Measurements from ENCODE around the gene PSME2. TPM values are rescaled to one million over a fixed set of nuclear protein-coding genes. Genes with fewer than 3 reads are reported as not detected.
A peak's percentile ranks its signal among the peaks of the same experiment; 100 is the strongest.

Gene PSME2
- total RNA-seq, 1 experiment from 2014 or later, result 142 TPM

DNA sequence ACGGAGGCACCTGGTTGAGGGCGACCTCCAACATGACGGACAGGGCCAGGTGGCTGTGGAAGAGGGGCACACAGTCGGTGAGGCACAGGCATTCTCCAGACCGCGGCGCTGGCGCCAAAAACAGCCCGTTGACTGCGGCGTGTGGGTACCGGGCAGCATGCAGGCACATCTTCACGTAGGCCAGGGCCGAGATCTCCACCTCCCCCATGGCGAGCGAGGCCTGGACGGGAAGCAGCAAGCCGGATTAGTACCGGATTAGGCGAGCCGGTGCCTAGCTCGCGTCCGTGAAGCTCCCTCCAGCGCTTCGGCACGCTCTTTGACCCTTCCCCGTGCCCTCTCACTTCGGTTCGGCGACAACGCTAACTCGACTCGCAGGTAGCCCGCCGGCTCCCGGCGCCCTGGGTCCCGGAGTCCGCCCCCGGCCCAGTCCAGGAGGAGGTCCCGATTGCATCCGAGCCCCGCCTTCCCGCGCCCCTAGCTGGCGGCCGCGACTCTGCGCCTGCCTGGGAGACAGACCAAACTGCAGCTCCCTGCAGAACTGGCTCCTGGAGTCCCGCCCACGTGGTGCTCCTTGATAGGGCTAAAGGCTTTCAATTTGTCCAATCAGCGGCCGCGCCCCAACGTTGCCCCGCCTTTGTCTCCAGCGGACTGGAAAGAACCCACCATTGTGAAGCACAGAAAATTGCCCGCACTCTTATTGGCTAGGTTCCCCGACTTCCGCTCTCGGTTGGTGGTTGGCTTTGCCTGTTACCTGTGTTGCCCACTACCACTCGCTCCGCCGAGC is 5.1 kb downstream of the PSME2 start, which contains the start of gene EMC9:
Gene EMC9, minus strand, starts transcription at position 495 of the 784 bp plus-strand sequence. Its CDS starts 287 bp downstream, at position 208.
- no peaks in the 10 kb centered on the region for H3K27me3 Mint-ChIP-seq (ENCODE audit: insufficient read depth, unreplicated experiment)
- intact Hi-C loops (cut with micrococcal nuclease; ENCODE audit: unreplicated experiment), result loop anchor here (1.0 to 2.0 kb wide), 3 partner anchors 20 to 72 kb away; partner anchors contain the start of genes CHMP4A, DCAF11, IRF9 and NRL
- no peaks in the 10 kb centered on the region for H3K9me3 Mint-ChIP-seq (ENCODE audit: unreplicated experiment)
- ChIA-PET CTCF (interaction anchor here (0.6 to 1.7 kb wide), 8 partner anchors 10 to 188 kb away, joined by 3 to 13 read pairs (median 5); partner anchors contain the start of genes DCAF11, DHRS4, IRF9 and NRL), POLR2A (interaction anchor here (0.5 to 1.7 kb wide), 12 partner anchors 8 to 101 kb away, joined by 3 to 24 read pairs (median 4); partner anchors contain the start of genes CHMP4A, DCAF11, IPO4 and IRF9)
- H3K27me3 ChIP-seq (replicated peaks; ENCODE audit: control insufficient read depth, insufficient read depth, low read length), result no peaks in the 10 kb centered on the region
- peak within 1 kb of the TSS; percentile 88 for H3K27ac Mint-ChIP-seq (ENCODE audit: unreplicated experiment)
- DNase-seq, result peak; percentile 99 to 100
- H3K36me3 Mint-ChIP-seq (ENCODE audit: insufficient read depth, unreplicated experiment), result peaks cover 28% of the 10 kb centered on the region
- peaks cover 43% of the 10 kb centered on the region for H3K4me1 Mint-ChIP-seq (ENCODE audit: low read depth, unreplicated experiment)
- H3K36me3 ChIP-seq (ENCODE audit: control insufficient read depth, insufficient read depth, low read length), result peaks cover 5% of the 10 kb centered on the region
- peak within 1 kb of the TSS; percentile 84 for H3K4me3 ChIP-seq (ENCODE audit: low read depth, low read length)
- TF ChIP-seq, protein P1, sequence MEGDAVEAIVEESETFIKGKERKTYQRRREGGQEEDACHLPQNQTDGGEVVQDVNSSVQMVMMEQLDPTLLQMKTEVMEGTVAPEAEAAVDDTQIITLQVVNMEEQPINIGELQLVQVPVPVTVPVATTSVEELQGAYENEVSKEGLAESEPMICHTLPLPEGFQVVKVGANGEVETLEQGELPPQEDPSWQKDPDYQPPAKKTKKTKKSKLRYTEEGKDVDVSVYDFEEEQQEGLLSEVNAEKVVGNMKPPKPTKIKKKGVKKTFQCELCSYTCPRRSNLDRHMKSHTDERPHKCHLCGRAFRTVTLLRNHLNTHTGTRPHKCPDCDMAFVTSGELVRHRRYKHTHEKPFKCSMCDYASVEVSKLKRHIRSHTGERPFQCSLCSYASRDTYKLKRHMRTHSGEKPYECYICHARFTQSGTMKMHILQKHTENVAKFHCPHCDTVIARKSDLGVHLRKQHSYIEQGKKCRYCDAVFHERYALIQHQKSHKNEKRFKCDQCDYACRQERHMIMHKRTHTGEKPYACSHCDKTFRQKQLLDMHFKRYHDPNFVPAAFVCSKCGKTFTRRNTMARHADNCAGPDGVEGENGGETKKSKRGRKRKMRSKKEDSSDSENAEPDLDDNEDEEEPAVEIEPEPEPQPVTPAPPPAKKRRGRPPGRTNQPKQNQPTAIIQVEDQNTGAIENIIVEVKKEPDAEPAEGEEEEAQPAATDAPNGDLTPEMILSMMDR (IDR thresholded peaks at IDR 0.05; ENCODE audit: insufficient read depth in 1 of 2, low read depth in 1 of 2, low read length in 1 of 2, severe bottlenecking in 1 of 2, unreplicated experiment in 1 of 2), result peak; percentile 13 to 50
- no peaks in the 10 kb centered on the region; the same call in 1 of the 2 replicates for H3K4me1 ChIP-seq
- peak within 1 kb of the TSS; percentile 99 for H3K4me3 Mint-ChIP-seq (ENCODE audit: unreplicated experiment)
- TSS peak; percentile 13 for BruUV-seq (replicated peaks)
- H3K9me3 ChIP-seq, result no peaks in the 10 kb centered on the region

DNA sequence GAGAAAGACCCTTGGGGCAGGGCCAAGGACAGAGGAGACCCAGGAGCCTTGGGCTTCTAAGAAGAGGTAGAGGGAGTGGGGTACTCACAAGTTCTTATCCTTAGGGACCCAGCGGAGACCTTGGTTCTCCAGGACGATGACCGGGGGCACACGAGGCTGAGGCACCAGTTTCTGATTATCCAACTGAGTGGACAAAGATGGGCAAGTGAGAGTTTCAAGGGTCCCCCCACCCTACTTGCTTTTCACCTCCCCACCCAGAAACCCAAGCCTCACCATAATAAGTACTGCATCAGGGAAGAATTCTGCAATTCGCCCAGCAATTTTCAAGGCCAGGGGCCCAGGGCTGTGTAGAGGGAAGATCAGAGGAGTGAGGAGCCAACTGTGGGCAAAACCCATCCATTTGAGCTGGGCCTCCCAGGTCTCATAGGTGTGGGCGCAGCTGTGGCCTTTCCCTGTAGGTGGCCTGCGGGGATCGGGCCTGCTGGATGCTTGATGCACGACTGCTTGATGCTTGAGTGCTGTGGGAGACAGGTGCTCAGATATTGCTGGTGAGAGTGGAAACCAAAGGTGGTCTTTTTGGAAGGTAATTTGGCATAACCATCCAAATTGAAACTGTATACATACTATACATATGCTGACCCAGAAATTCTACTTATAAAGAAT is 7.0 kb downstream of the PSME2 start:
- POLR2A ChIA-PET, result interaction anchor here (0.6 kb wide), 1 partner anchor 24 kb away, joined by 4 read pairs; the partner anchor contains the start of genes DCAF11 and NRL

More for the DNA sequence above, 7.0 kb downstream of the PSME2 start:
- Histone ChIP-seq H3K36me3 (ENCODE audit: control insufficient read depth, insufficient read depth, low read length) (peaks cover 3% of the 10 kb centered on the region), H3K27me3 (replicated peaks; ENCODE audit: control insufficient read depth, insufficient read depth, low read length) (no peaks in the 10 kb centered on the region), H3K4me1 (no peaks in the 10 kb centered on the region; the same call in 1 of the 2 replicates), H3K9me3 (no peaks in the 10 kb centered on the region), H3K4me3 (ENCODE audit: low read depth, low read length) (peak overlapping the region; percentile 10; the same call in 1 of the 2 replicates)
- CTCF ChIA-PET, result interaction anchor here (0.6 to 1.2 kb wide), 2 partner anchors 22 to 69 kb away, joined by 3 read pairs; partner anchors contain the start of gene IRF9
- Mint-ChIP-seq H3K4me1 (ENCODE audit: low read depth, unreplicated experiment) (peaks cover 41% of the 10 kb centered on the region), H3K36me3 (ENCODE audit: insufficient read depth, unreplicated experiment) (peaks cover 24% of the 10 kb centered on the region), H3K4me3 (ENCODE audit: unreplicated experiment) (peak overlapping the region; percentile 99), H3K27me3 (ENCODE audit: insufficient read depth, unreplicated experiment) (no peaks in the 10 kb centered on the region), H3K9me3 (ENCODE audit: unreplicated experiment) (no peaks in the 10 kb centered on the region), H3K27ac (ENCODE audit: unreplicated experiment) (no peak overlapping the region)
- TF ChIP-seq, protein P1 (IDR thresholded peaks at IDR 0.05; ENCODE audit: insufficient read depth in 1 of 2, low read depth in 1 of 2, low read length in 1 of 2, severe bottlenecking in 1 of 2, unreplicated experiment in 1 of 2), result no peak
- intact Hi-C loops (cut with micrococcal nuclease; ENCODE audit: unreplicated experiment), result no loop called here
- BruUV-seq (replicated peaks), result no TSS peak
- peak in 1 of 2 experiments; percentile 26 for DNase-seq
